K562 (cell line): ENCODE measurements around the gene RIPOR1. TPM values are rescaled to one million over a fixed set of nuclear protein-coding genes. Genes with fewer than 3 reads are reported as not detected.

Experiments used
- CTBP1 ChIP-seq: fragments of 450-650 bp; IDR thresholded peaks from 2 replicates; pipeline ENCODE4 v1.6.1; 2016; ENCODE audit warnings: borderline replicate concordance
- DIDO1 ChIP-seq: fragments of 450-650 bp; IDR thresholded peaks from 2 replicates; pipeline ENCODE4 v1.6.1; 2016; ENCODE audit warnings: low read depth, missing biosample characterization, missing genetic modification characterization
- EHMT2 ChIP-seq: fragments of 450-650 bp; IDR thresholded peaks from 2 replicates; pipeline ENCODE4 v1.6.1; 2018; ENCODE audit warnings: antibody characterized with exemption
- HSF4 ChIP-seq: fragments of 250-450 bp; sonication (Bioruptor Pico); IDR thresholded peaks from 2 replicates; pipeline ENCODE4 v2.1.2; 2022; ENCODE audit warnings: mild to moderate bottlenecking, moderate library complexity, borderline replicate concordance
- ILK ChIP-seq: fragments of 450-650 bp; IDR thresholded peaks from 2 replicates; pipeline ENCODE4 v1.6.1; 2016; ENCODE audit warnings: missing genetic modification characterization, low read depth, mild to moderate bottlenecking, missing compliant biosample characterization, moderate library complexity, borderline replicate concordance
- LCOR ChIP-seq: sonication (generic); formaldehyde crosslinking; IDR thresholded peaks from 2 replicates; pipeline ENCODE4 v1.8.0; 2022; ENCODE audit warnings: mild to moderate bottlenecking, missing genetic modification reagents
- MBD2 ChIP-seq: sonication (generic); IDR thresholded peaks from 2 replicates; pipeline ENCODE4 v1.6.1; 2016; ENCODE audit warnings: low read depth, borderline replicate concordance
- MYNN ChIP-seq, 2 experiments: sonication (generic); formaldehyde crosslinking in 1 of 2; IDR thresholded peaks; 2 replicates each; pipeline versions ENCODE4 v1.5.0 to v1.6.1; 2016 to 2020; ENCODE audit warnings: antibody characterized with exemption in 1 of 2, missing genetic modification reagents in 1 of 2
- PHF8 ChIP-seq: fragments of 200-600 bp; sonication (generic); IDR thresholded peaks from 2 replicates; pipeline ENCODE4 v1.6.1; 2012; ENCODE audit warnings: mixed run types, mild to moderate bottlenecking, inconsistent platforms, low read length, moderate library complexity, borderline replicate concordance
- RBM25 ChIP-seq: fragments of 200-400 bp; formaldehyde crosslinking; IDR thresholded peaks from 2 replicates; pipeline ENCODE4 v1.6.1; 2018; ENCODE audit warnings: low read length, low read depth, moderate library complexity; ENCODE audit not compliant: severe bottlenecking
- SRSF1 ChIP-seq: fragments of 200-400 bp; formaldehyde crosslinking; IDR thresholded peaks from 2 replicates; pipeline ENCODE4 v1.6.1; 2017; ENCODE audit warnings: mild to moderate bottlenecking, low read depth, low read length, moderate library complexity
- SRSF7 ChIP-seq: fragments of 200-400 bp; formaldehyde crosslinking; optimal IDR thresholded peaks from 2 replicates; pipeline ENCODE3; 2017; ENCODE audit warnings: mild to moderate bottlenecking, low read depth, low read length
- TAF9B ChIP-seq: fragments of 450-650 bp; IDR thresholded peaks from 2 replicates; pipeline ENCODE4 v1.6.1; 2018; ENCODE audit warnings: mild to moderate bottlenecking; ENCODE audit not compliant: partially characterized antibody
- TCF7 ChIP-seq: sonication (generic); IDR thresholded peaks from 2 replicates; pipeline ENCODE4 v1.6.1; 2016; ENCODE audit warnings: antibody characterized with exemption, borderline replicate concordance
- TEAD1 ChIP-seq, 2 experiments: fragments of 450-650 bp in 1 of 2; sonication (generic) in 1 of 2; formaldehyde crosslinking; IDR thresholded peaks; 2 replicates each; pipeline versions ENCODE4 v1.4.0 to v1.8.0; 2020 to 2022; ENCODE audit warnings: mild to moderate bottlenecking in 2 of 2, missing genetic modification reagents in 1 of 2
- THAP7 ChIP-seq: fragments of 250-450 bp; sonication (Bioruptor Pico); IDR thresholded peaks from 2 replicates; pipeline ENCODE4 v1.5.0; 2021
- YBX1 ChIP-seq: fragments of 450-650 bp; IDR thresholded peaks from 2 replicates; pipeline ENCODE4 v1.7.1; 2016; ENCODE audit warnings: mild to moderate bottlenecking
- ZNF146 ChIP-seq: IDR thresholded peaks from one replicate; pipeline ENCODE4 v1.6.1; 2018; ENCODE audit warnings: missing compliant biosample characterization; ENCODE audit not compliant: unreplicated experiment
- polyA plus RNA-seq, 8 experiments: library from polyadenylated mRNA; depleted of rRNA in 4 of 8; stranded (reverse) in 5 of 8; unstranded in 3 of 8; fragments of >200 nt; fragmentation: Nextera tagmentation in 2 of 8; fragmentation: Illumina TruSeq in 1 of 8; extraction: Ambion mirVana in 2 of 8; extraction: Trizol in 1 of 8; gene quantifications; 2 replicates each; pipeline versions ENCODE4 v1.2.1 to v1.2.3, GENCODE V29; 2011 to 2014; ENCODE audit warnings: inconsistent platforms in 1 of 8, missing spikeins in 1 of 8
- total RNA-seq, 7 experiments: library from RNA; depleted of rRNA in 6 of 7; stranded (reverse); fragments of >200 nt in 6 of 7; fragmentation: Illumina TruSeq in 2 of 7; extraction: Trizol in 2 of 7; gene quantifications; 2 replicates each; pipeline versions ENCODE4 v1.2.1 to v1.2.3, GENCODE V29; 2011 to 2021; ENCODE audit warnings: low replicate concordance in 1 of 7
- TF ChIP-seq, protein P1 (sequence below), 2 experiments: fragments of 450-650 bp in 1 of 2; IDR thresholded peaks; 2 replicates each; pipeline ENCODE4 v1.6.1; 2011 to 2017; ENCODE audit warnings: low read depth in 2 of 2, antibody characterized with exemption in 1 of 2, borderline replicate concordance in 1 of 2, low read length in 1 of 2, mild to moderate bottlenecking in 1 of 2, mixed read lengths in 1 of 2; ENCODE audit not compliant: control insufficient read depth in 1 of 2
- TF ChIP-seq, protein P2 (sequence below): fragments of 250-450 bp; sonication (Bioruptor Pico); IDR thresholded peaks from 2 replicates; pipeline ENCODE4 v1.8.0; 2021; ENCODE audit warnings: moderate library complexity, mild to moderate bottlenecking, inconsistent platforms
- TF ChIP-seq, protein P3 (sequence below): fragments of 250-450 bp; sonication (Bioruptor Pico); IDR thresholded peaks from 2 replicates; pipeline ENCODE4 v1.9.0; 2021; ENCODE audit warnings: mild to moderate bottlenecking, inconsistent platforms

Gene RIPOR1
- total and polyA plus RNA-seq, 9 of the 15 experiments (the other 6 are each of a cell fraction or from before 2014, with no cell fraction given) = 0.36 to 31.1 (median 3.0) TPM

GRCh38 chr16:67480833-67481560 lies 47.6 kb upstream of the RIPOR1 start, which contains the start of gene ATP6V0D1 (continued):
- TF ChIP-seq DIDO1 (0 out of 2 replicates have a peak, but pooled peaks have one; percentile 32), LCOR (CRISPR knock-in tag) (0 out of 2 replicates have a peak, but pooled peaks have one; percentile 18), TCF7 (no peak), ILK (tag) (no peak), YBX1 (no peak), HSF4 (CRISPR knock-in tag) (no peak), SRSF7 (no peak), CTBP1 (peak; percentile 52; the same call in 1 of the 2 replicates), SRSF1 (no peak), TAF9B (peak; percentile 78), ZNF146 (no peak), MYNN (IDR thresholded peaks at IDR 0.05) (peak; percentile 40), MYNN (CRISPR knock-in tag; IDR thresholded peaks at IDR 0.05) (no peak), THAP7 (no peak), EHMT2 (no peak), MBD2 (peak; percentile 13; the same call in 1 of the 2 replicates), TEAD1 (CRISPR knock-in tag; IDR thresholded peaks at IDR 0.05) (peak in 1 of 2 experiments; percentile 76; a peak in 2 of 4 replicates), PHF8 (peak; percentile 75; the same call in 1 of the 2 replicates), RBM25 (no peak)
- TF ChIP-seq, protein P1, sequence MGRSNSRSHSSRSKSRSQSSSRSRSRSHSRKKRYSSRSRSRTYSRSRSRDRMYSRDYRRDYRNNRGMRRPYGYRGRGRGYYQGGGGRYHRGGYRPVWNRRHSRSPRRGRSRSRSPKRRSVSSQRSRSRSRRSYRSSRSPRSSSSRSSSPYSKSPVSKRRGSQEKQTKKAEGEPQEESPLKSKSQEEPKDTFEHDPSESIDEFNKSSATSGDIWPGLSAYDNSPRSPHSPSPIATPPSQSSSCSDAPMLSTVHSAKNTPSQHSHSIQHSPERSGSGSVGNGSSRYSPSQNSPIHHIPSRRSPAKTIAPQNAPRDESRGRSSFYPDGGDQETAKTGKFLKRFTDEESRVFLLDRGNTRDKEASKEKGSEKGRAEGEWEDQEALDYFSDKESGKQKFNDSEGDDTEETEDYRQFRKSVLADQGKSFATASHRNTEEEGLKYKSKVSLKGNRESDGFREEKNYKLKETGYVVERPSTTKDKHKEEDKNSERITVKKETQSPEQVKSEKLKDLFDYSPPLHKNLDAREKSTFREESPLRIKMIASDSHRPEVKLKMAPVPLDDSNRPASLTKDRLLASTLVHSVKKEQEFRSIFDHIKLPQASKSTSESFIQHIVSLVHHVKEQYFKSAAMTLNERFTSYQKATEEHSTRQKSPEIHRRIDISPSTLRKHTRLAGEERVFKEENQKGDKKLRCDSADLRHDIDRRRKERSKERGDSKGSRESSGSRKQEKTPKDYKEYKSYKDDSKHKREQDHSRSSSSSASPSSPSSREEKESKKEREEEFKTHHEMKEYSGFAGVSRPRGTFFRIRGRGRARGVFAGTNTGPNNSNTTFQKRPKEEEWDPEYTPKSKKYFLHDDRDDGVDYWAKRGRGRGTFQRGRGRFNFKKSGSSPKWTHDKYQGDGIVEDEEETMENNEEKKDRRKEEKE (IDR thresholded peaks at IDR 0.05; ENCODE audit: borderline replicate concordance in 1 of 2, control insufficient read depth in 1 of 2, low read depth in 2 of 2, low read length in 1 of 2) = no peak
- TF ChIP-seq, protein P2, sequence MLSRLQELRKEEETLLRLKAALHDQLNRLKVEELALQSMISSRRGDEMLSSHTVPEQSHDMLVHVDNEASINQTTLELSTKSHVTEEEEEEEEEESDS (CRISPR knock-in tag) = no peak
- TF ChIP-seq, protein P3, sequence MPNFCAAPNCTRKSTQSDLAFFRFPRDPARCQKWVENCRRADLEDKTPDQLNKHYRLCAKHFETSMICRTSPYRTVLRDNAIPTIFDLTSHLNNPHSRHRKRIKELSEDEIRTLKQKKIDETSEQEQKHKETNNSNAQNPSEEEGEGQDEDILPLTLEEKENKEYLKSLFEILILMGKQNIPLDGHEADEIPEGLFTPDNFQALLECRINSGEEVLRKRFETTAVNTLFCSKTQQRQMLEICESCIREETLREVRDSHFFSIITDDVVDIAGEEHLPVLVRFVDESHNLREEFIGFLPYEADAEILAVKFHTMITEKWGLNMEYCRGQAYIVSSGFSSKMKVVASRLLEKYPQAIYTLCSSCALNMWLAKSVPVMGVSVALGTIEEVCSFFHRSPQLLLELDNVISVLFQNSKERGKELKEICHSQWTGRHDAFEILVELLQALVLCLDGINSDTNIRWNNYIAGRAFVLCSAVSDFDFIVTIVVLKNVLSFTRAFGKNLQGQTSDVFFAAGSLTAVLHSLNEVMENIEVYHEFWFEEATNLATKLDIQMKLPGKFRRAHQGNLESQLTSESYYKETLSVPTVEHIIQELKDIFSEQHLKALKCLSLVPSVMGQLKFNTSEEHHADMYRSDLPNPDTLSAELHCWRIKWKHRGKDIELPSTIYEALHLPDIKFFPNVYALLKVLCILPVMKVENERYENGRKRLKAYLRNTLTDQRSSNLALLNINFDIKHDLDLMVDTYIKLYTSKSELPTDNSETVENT (CRISPR knock-in tag) = peak; percentile 42
